ENCODE data around the gene NCOA4.
"Not testable (repeated sequence)": the region's sequence is repeated elsewhere in the genome, so short reads cannot be mapped to it uniquely, and the experiment has no call there.

NCOA4 gene

DNA sequence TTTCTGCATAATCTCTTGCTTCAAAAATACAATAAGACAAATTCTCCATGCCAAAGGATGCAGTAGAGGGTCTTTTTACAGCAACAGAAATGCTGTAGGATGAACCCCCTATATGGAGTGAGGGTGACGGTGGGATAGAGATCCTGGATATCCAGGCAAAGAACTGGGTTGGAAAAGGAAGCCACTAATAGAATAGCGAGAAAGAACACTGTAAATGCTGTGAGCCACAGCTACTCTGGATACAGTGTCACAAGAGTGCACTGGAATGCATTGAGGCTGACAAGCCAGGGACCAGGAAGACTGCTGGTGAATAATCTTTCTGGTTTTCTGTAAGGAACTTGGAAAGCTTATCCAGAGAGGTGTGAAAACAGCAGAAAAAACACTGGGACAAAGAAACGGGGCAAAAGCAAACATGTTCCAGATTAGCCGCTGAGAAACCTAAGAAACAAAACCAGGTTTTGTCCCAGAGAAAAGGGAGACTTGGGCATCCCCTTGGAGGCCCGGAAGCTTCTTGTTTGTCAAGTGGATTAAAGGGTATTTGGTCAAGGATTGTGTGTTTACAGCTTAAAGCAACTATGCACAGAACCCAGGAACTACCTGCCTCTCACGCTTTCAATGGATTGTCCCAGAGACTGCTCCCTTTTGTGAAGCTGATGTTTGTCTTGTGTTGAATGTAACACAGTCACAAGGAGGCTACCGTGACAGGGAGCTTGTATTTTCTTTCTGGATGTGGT lies 21.8 kb upstream of the NCOA4 start:
- no peak for DNase-seq (ENCODE audit: low spot score)

- no peak for DNase-seq (ENCODE audit: low spot score)
Measured at GRCh38 chr10:46050941-46051623, 20.7 kb upstream of the NCOA4 start.

- DNase-seq (ENCODE audit: low spot score), result not testable (repeated sequence)
Measured at GRCh38 chr10:46049497-46049831, 19.0 kb upstream of the NCOA4 start.

GRCh38 chr10:46048152-46048551 lies 17.7 kb upstream of the NCOA4 start:
- DNase-seq (ENCODE audit: low spot score), result no peak

GRCh38 chr10:46046261-46046660 lies 15.8 kb upstream of the NCOA4 start, which contains the start of gene MSMB:
Gene MSMB, minus strand, starts transcription at chr10:46046269. Its CDS starts 32 bp downstream, at chr10:46046237.
- no peak for DNase-seq (ENCODE audit: low spot score)

DNA sequence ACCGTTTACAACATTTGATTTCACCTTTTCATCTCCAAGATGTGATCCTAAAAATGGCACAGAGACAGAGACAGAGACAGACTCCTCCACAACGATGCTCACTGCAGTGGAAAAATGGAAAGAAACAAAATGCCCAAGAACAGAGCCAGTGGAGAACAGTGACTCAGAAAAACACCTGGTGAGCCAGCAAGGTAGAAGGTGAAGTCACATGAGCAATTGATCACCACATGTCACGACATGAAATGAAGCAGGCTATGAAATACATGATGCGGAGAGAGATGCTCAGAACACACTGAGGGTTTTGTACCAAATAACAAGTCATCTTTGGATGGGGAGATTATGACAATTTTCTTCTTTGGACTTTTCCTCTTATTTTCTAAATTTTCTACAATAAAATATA lies 12.1 kb upstream of the NCOA4 start:
- no peak for DNase-seq (ENCODE audit: low spot score)

- no peak for DNase-seq (ENCODE audit: low spot score)
Measured at GRCh38 chr10:46040004-46040403, 9.6 kb upstream of the NCOA4 start.

GRCh38 chr10:46037107-46037825 lies 6.8 kb upstream of the NCOA4 start:
- DNase-seq (ENCODE audit: low spot score), result no peak

- no peak for DNase-seq (ENCODE audit: low spot score)
Measured at GRCh38 chr10:46035923-46036849, 5.8 kb upstream of the NCOA4 start.

DNA sequence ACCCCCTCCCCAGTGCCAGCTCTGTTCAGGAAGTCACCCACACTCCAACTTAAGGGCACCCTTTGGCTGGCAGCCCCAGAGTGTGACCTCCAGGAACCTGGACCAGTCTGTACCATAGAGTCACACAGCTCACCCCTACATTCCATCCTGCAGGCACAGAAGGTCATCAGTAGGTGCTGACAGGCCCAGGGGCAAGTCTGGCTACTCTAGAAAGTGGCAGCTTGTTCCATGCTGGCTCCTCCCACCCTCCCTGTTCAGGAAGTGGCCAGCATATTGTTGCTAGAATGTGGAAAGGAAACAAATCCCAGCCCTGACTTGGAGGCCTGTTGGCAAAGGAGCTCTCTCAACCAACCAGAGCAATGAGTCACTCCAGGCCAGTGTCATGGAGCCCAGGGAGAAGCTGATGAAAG lies 3.2 kb upstream of the NCOA4 start:
- peak; percentile 78 for DNase-seq (ENCODE audit: low spot score)

- no peak for DNase-seq (ENCODE audit: low spot score)
Measured at GRCh38 chr10:46031648-46032532, 1.5 kb upstream of the NCOA4 start.

DNA sequence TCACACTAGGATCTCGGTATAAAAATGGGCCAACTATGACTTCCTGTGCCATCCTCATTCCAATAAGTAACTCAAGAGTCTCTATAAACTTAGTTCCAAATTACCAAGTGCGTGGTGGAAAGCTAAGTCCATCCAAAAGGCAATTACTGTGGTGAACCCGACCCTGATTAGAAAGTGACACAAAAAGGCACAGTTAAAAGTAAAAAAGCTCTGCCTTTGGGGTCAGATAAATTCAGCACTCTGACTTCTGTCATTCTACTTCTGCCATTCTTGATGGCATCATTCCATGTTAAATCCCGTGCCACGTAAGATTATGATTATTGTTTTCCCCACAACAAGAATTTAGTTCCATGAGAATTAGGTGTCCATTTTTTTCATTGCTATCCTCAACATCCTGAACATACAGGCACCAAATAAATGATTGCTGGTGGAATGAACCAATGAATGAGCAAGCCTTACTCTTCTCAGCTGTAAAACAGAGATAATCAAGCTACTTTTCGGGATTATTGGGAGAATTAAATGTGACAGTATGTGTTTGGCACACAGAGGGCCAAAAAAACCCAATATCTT lies 877 bp downstream of the NCOA4 start:
- no peak for DNase-seq (ENCODE audit: low spot score)

DNA sequence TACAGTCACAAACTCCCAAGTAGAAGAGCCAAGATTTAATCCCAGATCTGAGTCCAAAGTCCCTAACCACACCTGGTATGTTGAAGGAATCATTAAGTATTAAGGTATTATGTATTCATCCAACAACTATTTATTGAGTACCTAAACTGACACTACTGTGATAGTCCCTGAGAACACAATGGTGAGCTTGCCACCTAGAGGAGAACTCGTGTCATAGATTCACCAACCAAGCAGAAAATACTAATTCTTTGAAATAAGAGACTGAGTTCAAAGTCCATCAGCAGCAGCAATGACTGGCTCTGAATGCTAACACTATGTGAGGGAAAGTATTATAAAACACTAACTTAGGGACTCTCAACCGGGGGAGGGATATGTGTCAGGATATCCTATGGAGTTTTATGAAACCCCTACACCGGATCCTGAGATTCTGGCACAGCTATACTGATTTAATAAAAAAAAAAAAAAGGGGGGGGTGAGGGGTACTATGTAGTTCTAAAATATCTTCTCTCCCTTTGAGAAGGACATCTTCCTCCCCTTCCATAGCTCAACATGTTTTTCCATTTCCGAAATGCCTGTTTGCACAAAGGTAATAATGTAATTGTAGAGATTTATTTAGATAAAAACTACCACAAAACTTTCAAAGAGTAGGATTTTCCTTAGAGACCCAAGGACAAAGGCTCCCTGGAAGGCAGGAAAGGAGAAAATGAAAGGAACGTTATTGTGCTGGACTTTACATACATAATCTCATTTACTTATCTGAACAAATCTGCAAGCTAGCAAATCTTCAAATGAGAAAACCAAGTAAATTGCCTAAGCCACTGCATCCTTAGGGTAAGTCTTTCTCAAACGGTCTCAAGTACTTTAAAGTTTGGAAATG lies 1.6 kb downstream of the NCOA4 start:
- peak; percentile 66 for DNase-seq (ENCODE audit: low spot score)

- DNase-seq (ENCODE audit: low spot score), result no peak
Measured at GRCh38 chr10:46026106-46026505, 4.3 kb downstream of the NCOA4 start.

DNA sequence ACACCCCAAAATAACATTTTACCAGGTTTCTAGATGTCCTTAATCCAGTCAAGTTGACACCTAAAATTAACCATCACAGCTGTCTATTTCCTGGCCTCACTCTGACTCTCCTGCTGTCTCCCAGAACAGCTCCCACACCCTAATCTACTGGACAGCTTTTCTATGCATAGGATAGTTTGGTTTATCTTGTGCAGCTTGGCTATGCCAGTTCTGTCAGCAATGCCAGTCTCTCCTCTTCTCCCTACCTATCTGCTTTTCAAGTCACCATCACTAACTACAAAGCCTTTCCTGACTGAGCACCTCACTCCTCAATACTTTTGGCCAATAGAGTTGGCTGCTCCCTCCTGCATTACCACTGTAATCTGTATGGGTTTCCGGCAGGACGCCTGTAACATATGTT lies 5.0 kb downstream of the NCOA4 start:
- no peak for DNase-seq (ENCODE audit: low spot score)

GRCh38 chr10:46024948-46025347 lies 5.5 kb downstream of the NCOA4 start:
- no peak for DNase-seq (ENCODE audit: low spot score)

- peak; percentile 93 for DNase-seq (ENCODE audit: low spot score)
Measured at GRCh38 chr10:46022978-46023702, 7.3 kb downstream of the NCOA4 start.

GRCh38 chr10:46020344-46020657 lies 10.1 kb downstream of the NCOA4 start:
- no peak for DNase-seq (ENCODE audit: low spot score)

All from GM03348 (cell line).